ELF-1 (cell line): ENCODE results near the gene CEMIP2.

Source experiments
- DNase-seq: peaks from one replicate; pipeline ENCODE4 v3.0.0-alpha.2; 2016; ENCODE audit warnings: low read depth, low spot score

CEMIP2 gene

DNA sequence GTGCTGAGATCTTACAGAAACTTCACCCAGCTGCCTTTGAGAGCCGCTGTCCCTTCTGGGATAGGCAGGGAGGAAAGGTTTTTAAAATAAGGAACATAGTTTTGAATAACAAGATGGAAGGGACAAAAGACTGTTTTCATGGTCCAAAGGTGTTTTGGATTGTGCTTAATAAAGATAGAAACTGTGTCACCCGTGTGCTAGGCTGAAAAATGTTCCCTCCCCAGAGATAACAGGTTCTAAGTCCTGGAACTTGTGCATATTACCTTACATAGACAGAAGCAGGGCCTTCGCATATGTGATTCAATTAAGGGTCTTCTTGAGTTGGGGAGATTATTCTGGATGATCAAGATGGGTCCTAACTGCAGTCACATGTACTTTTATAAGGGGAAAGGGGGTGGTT lies 1.9 kb upstream of the CEMIP2 start:
- DNase-seq: no peak

DNA sequence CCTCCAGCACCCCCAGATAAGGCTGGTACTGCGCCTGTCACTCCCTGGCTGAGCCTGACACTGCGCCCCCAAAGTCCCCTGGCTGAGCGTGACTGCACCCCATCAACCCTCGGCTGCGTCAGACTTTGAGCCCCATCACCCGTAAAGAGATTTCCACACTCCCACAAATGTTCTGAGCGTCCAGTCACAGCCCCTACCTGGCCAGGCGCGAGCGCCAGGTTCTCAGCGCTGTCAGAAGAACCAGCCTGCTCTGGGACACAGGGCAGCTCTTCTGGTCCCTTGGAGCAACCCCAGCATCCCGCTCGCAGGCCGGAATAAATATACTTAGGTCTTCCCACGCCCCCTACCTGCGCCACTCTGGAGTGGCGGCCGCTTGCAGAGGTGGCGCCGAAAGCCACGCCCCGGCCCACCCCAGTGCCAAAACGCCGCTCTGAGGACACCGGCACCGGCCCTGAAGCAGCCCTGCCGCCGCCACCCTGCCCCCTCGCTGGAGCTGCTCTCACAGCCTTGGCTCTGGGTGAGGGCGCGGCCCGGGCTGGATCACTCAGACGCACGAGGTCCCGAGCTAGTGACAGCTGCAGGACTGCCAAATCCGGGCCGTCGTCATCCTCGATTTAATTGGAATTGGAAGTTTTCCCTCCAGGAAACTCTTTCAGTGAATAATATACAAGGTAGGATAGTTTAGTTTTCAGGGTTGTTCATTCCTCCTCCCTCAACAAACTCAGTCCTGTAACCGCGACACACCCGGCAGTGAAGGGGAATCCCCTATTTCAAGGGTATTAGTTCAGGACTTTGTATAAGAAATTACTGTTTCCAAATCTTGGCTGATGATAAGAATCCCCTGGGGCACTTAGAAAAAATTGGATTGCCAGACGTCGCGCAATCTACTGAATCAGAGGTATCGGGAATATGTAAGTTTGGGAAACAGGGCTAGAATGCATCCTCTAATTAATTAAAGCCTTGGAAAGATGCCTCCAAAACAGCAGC lies 1.2 kb upstream of the CEMIP2 start:
- peak; percentile 95 for DNase-seq

DNA sequence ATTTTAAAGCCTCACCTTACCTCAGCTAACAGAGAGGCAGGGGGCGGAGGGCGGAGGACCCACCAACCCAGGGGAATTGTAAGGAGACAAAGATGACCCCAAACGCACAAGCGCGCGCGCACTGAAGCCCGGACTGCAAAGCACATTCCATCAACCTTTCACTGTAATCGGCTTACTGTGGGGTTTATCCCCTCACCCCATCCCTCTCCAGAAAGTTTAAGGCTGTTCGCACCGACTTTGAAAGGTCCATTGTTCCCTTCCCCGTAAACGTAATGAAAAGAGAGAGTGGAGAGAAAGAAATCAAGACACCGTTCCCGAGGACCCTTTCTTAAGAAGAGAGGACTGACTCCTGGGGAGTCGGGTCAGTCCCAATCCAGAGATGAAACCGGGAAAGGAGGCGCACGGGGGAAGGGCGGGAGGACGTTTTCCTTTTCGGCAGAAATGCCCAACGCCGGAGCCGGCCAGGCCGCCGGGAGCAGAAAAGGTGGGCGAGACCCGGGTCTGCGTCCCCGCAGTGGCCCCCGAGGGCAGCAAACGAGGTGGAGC lies 464 bp downstream of the CEMIP2 start:
- no peak for DNase-seq

DNA sequence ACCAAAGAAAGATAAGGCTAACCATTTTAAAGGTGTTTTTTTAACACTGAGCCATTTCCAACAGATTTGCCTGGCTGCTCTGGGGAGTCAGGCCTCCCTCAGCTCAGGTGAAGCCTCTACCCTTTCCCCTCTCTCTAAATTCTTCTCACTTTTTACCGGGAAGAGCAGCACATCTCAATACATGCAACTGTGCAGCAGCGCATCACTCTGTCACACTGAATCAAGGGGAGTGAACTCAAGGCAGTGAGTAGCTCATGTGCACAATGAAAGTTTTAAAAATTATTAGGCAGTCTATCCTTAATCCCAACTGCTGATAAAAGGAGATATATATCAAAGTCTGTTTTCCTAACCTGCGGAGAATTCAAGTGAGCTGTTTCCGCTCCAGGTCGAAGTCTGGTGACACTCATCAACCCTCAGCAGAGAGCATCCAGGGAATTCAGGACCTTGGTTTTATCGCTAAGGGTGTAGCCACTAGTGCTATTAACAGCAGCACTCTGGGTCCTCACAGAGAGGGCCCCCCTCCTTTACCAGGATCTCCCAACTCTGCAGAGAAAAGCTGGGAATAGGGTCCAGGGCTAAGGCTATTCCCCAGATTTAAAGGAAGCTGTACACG lies 1.0 kb downstream of the CEMIP2 start:
- no peak for DNase-seq

DNA sequence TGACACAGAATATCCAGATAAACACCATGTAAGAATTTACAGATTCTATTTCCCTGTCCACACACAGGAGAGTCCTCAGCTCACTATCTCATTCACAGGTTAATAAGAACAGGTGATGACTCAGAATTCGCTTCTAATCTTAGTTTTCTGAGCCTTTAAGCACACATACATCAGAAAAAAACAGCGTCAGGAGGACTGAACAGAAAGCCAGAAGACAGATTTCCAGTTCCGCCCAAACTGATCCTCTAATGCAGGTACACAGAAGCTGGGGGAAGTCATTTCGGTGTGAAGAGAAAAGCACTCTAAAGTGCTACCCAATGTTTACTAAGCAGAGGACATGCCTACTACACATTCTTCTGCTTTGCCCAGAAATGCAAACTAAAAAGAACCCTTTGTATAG lies 1.6 kb downstream of the CEMIP2 start:
- DNase-seq: no peak

DNA sequence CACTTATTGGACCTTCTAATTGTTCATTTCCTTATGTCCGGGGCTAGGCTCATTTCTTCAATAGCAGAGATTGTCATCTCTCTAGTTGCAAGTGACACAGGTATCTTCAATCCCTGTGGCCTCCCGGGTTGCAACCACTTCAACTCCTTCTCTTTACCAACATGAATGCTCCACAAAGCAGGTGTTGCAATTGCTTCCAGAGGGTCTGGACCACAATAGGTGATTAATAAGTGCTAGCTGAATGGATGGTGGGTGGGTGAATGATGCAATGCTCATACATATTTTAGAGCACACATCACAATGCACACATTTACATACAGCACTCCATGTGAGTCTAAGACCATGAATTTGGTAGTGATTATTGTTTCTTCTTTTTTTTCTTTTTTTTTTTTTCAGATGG lies 2.6 kb downstream of the CEMIP2 start:
- DNase-seq: no peak

DNA sequence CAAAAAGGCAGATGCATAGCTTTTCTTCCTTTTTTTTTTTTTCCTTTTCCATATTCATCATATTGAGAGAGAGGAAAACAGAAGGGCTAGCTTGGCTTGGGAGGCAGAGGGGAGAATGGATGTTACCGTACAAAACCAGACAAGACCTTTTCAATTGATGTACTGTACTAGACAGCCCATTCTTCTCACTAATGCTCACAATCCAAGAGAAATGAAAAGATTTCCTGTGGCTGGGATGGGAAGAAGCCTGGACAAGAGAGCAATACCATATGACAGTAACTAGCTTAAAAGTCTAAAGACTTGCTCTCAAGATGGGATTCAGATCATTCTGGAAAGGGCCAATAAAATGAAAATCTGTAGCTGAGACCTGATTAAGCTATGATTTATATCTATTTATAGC lies 3.4 kb downstream of the CEMIP2 start:
- DNase-seq: no peak

DNA sequence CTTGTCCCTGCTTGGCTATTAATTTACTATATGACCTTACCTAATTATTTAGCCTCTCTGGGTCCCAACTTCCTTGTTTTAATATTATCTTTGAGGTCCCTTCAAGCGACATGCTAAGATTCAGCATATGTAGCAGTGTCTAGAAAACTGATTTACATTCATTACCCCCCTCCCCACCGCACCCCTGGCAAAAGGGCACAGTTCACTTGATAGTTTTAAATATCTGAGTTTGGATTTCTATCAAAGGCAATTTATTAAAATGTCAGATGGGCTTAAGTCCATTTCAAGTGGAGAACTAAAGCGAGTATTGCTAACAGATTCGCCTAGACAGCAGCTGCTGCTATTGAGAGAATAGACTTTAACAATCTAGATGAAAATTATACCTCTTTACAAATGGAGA lies 3.9 kb downstream of the CEMIP2 start:
- DNase-seq: no peak

DNA sequence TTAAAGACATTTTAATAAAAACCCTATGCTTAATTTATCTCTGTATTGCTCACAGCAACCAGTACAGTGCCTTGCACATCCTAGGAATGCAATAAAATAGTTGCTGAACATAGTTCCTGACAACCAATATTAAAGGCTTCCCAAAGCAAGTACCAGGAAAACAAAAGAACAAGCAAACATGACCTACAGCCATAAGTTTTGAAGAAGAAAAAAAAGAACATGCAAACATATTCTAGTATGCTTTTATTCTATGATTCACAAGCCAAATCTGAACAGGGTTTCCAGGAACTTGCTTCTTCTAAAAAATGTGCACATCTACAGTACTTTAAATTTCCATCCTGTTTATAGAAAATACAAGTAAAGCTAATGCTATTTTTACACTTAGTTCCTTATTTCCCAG lies 4.5 kb downstream of the CEMIP2 start:
- DNase-seq: no peak

DNA sequence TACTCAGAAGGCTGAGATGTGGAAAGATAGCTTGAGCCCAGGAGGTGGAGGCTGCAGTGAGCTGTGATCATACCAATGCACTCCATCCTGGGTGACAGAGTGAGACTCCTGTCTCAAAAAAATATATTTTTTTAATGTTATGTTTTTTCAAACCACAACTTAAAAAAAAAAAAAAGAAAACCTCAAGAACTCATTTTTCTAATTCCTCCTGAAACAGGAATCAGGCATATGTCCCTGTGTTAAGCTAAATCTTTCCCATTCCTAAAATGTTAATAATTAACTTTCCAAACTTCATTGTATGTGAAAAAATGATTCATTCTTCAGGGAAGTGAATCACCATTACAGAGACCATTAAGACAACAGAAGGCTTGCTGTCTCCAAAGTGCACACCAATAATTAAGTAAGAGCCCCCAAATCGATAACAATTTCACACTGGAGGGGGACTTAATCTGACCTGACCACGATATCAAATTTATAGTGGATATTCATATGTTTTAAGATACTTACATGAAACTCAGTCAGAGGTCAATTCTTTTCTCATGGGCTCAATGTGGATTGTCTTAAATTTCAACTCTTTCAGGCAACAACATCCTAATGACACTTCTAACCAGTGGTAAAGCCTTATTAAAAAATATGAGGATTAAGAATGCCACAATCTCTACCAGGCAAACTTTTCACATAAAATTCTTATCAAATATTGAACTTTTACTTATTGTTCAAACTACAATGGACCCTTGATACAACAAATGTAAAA lies 5.2 kb downstream of the CEMIP2 start:
- DNase-seq: no peak

DNA sequence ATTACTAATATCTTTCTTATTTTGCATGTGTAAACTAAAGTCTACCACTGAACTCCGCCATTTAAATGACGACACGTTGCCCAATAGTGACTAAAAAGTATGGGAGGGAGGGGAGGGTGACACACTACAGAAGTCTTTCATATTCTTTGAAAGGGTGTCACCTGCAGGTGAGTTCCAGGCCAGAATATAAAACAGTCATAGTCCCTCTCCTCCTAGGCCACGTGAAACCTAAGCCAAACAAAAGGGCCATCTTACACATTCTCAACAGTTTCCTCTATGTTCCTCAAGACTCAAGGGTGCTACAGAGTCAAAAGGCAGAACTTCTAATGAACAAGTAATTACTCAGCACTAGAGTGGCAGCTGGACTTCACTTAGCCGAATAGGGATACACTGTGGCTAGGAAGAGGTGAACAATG lies 6.4 kb downstream of the CEMIP2 start:
- DNase-seq: no peak

DNA sequence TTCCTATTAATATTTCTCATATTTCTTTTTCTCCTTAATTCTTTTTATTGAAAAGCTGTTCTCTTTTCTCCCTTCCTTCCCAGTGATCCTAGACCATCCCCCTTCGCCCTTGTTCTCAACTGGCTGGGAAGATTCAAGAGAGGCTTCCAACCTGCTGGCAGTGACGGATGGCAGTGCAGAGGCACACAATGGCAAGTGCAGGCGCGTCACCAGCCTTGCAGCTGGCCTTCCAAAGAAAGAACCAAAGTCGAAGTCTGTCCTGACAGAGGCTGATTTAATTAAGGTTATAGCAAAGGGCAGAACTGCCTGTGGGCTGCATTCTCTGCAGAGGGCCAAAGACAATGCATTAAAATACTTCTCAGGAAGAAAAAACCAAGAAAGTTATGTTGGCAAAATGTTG lies 7.4 kb downstream of the CEMIP2 start:
- peak; percentile 84 for DNase-seq

DNA sequence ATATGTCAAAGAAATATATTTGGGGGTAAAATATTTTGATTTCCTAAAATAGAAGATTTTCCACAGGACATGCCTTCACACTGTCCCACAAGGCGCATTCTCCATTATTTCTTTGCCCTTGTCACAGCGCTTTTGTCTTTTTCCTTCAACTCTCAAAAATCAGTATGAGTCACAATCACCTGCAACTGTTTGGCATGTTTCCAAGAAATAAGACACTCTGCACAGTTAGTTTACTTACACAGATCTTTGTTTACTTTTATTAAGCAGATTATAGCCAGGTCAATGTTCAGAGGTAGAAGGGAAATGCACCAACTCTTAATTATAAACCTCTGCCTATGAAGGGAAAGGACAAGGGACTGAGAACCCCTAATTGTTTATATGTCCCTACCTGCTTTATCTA lies 9.5 kb downstream of the CEMIP2 start:
- no peak for DNase-seq

DNA sequence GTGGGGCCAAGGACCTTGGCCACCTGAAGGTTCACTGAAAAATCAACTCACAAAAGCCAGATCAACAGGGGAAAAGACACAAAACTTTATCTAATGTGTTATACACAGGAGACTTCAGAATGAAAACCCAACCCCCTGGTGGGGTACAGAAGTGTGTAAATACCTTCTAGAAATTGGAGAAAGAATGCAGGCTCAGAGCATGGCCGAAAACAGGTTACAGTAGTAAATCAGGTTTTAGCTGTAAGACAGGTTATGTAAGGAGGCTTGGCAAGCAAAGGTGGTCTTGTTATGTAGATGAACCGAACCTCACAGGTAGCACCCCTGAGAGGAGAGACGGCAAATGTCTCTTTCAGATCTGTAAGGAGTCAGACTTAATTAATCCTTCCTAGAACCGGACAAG lies 10.0 kb downstream of the CEMIP2 start:
- peak; percentile 80 for DNase-seq

DNA sequence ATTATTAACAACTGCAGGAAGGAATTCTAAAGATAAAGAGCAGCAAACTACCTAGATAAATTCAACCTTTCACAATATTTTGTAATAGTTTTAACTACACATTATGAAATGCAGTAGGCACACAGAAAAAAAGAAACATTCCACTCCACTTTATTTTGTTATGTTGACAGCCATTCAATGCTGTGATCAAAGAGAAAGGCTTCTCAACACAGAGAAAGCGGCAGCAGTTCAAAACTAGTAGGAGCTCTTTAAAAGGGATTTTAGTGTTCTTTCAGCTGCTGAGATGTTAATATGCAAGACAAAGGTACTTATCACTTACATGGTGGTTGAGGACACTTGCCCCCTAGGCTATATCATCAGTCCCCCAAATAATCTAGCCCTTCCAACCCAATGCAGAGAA lies 11.6 kb downstream of the CEMIP2 start:
- DNase-seq: peak; percentile 67

DNA sequence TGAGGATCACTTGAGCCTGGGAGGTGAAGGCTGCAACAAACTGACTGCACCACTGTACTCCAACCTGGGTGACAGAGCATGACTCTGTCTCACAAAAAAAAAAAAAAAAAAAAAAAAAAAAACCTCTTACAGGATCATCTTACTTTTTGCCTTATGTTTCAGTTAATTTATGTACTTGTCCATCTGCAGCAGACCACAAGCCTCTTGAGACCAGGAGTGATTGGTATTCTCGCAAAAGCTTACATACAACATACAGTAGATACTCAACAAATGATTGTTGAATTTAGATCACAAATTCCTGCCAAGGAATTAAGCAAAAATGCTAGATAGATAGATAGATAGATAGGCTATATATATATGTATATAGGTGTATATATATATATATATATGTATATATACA lies 12.4 kb downstream of the CEMIP2 start:
- DNase-seq: no peak

DNA sequence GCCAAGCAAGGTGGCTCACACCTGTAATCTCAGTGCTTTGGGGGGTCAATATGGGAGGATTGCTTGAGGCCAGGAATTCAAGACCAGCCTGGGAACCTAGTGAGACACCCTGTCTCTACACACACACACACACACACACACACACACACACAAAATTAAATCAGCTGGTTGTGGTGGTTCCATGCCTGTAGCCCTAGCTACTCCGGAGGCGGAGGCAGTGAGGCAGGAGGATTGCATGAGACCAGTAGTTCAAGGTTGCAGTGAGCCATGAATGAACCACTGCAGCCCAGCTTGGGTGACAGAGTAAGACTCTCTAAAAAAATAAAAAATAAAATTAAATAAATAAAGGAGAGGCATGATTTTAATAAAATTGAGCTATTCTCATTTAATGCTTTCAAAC lies 13.1 kb downstream of the CEMIP2 start:
- DNase-seq: no peak

DNA sequence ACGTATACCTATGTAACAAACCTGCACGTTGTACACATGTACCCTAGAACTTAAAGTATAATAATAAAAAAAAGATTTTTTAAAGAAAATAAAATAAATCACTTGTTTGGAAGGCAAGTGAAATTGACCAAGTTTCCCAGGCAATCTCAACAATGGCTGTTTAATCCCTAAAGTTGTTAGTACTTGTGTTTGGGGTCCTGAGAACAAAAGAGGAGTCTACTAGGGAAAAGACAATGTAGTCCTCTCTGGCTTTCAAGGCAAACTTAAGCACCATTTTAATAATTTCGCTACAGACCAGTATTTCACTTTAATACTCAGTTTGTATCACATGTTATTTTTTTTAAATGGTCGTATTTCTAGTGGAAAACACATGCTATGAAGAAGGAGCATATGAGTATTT lies 14.2 kb downstream of the CEMIP2 start:
- no peak for DNase-seq

DNA sequence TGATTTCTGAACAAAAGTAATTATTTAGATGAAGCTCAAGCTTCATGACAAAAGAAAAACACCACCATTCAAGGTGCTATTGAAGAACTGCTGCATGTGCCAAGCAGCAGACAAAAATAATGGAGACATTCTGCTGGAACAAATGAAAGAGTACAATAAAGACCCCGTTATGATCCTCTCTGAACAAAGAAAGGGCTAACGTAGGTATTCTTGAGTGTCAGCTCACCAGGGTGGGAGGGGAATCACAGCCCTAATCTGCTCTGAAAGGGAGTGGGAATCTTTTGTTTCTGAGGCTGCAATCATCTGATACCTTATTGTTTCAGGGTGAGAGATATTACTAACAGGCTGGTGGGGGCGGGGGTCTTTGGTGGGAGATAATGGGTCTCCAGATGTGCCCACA lies 15.4 kb downstream of the CEMIP2 start:
- DNase-seq: no peak

DNA sequence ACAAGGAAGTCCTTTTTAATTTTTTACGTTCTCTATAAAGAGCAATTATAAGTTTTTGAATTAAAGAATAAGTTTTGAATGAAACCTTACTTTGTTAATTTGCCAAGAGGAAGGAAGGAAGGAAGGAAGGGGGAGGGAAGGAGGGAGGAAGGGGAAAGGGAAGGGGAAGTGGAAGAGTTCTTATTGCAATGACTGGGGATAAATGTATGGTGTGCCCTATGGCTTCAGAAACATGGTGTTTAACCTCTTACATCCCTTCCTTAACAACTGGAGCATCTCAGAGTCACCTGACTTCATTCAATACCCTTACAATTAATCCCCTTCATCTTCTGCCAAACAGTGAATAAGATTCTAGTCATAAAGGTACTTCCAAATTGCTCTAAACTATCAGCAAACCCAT lies 16.0 kb downstream of the CEMIP2 start:
- no peak for DNase-seq

DNA sequence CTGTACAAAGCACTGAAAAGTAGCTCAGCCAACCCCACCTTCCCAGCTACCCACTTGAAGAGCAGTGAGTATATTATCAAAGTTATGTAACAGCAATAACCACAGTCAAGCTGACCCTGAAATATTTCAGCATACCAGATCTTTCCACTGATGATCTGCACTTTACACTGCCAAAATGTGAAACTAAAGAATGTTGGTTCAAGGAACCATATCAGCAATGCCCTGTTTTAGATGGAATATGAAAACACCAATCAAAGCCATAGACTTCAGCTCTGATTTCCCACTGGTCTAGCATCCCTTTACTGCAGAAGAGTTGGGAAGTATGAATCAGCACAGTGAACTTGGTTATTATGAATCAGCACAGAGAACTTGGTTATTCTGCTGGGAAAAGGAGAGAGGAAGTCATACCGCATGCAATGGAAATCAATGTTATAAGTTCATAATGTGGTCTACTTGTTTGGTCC lies 20.0 kb downstream of the CEMIP2 start:
- DNase-seq: no peak

DNA sequence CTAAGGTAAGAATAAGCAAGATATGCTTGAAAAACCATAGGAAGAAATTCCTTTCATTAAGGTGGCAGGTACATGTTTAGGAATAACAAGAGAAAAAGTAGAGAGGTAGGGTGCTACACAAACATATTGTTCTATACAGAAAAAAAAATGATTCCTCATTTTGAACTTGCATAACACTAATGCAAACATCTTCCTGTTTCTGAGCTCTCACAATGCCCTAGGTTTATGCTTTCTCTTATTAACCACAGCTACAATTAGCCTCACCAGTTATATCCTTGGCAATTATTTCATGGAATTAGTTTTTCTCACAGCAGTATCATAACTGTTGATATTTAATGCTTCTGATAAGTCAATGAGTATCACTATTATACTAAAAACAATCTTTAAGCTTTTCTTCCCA lies 20.7 kb downstream of the CEMIP2 start:
- DNase-seq: no peak
